ENCODE data around the gene MEX3A.
"Not testable (repeated sequence)": the region's sequence is repeated elsewhere in the genome, so short reads cannot be mapped to it uniquely, and the experiment has no call there.

The MEX3A gene

DNA sequence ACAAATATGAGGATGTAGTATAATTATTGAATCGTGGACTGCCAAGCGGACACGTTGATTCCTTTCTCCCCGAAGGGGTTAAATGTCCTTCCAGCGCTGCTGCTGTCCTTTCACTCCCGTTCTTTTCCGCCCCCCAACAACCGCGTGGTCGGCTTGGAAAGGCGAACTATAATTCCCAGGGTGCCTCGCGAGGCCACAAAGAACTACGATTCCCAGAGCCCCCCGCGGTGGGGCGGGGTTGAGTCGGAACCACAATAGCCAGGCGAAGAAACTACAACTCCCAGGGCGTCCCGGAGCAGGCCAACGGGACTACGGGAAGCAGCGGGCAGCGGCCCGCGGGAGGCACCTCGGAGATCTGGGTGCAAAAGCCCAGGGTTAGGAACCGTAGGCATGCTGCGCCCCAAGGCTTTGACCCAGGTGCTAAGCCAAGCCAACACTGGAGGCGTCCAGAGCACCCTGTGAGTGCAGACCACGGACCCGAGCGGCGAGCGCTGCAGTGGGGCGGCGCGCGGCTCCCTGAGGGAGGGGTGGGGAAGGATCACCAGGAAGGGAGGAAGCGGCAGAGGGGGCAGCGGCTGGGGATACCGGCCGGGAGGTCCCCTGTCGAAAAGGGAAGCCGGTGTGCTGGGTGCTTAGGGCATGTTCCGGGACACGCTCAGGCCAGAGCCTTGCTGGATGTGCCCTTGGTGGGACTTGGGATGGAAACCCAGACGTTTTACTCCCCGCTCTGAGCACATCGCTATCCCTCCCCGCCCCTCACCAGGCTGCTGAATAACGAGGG lies 27.6 kb downstream of the MEX3A start, which contains the start of gene LAMTOR2:
Gene LAMTOR2, plus strand, starts transcription at position 283 of the 781 bp plus-strand sequence. Its CDS starts 108 bp downstream, at position 391.
- DNase-seq (ENCODE audit: low read depth): peak; percentile 97

DNA sequence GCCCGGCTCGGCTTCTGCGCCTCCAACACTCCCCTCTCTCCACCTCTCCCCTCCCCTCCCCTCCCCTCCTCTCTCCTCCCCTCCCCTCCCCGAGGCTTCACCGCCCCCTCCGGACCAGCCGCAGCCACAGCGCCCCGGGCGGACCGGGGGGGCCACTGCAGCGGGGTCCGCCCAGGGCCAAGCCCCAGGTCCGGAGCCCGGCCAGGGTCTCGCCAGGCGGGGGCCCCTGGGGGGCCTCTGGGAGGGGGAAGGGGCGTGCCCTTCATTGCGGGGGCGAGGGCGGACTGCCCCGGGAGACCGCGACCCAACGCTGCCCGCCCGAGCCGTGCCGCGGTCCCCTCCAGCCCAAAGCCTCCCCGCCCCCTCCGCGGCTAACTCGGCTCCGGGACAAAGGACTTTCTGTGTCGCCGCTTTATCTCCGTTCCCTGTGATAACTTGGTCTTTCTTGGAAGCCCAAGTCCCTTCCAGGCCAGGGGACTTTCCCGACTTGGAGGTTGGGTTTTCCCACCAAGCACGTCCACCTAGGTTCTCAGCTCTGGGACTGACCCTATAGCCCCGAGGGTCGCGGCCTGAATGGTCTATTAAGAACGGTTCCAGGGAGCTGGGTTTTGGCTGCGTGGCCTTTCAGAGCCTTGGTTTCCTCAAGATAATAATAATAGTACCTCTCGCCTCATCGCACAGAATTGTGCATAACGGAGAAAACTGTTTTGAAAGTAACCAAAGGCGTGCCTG lies 28.3 kb downstream of the MEX3A start, which contains the start of gene UBQLN4:
Gene UBQLN4, minus strand, starts transcription at position 31 of the 732 bp plus-strand sequence. CDS start 97 bp downstream, outside the sequence.
- DNase-seq (ENCODE audit: low read depth): peak; percentile 85

DNA sequence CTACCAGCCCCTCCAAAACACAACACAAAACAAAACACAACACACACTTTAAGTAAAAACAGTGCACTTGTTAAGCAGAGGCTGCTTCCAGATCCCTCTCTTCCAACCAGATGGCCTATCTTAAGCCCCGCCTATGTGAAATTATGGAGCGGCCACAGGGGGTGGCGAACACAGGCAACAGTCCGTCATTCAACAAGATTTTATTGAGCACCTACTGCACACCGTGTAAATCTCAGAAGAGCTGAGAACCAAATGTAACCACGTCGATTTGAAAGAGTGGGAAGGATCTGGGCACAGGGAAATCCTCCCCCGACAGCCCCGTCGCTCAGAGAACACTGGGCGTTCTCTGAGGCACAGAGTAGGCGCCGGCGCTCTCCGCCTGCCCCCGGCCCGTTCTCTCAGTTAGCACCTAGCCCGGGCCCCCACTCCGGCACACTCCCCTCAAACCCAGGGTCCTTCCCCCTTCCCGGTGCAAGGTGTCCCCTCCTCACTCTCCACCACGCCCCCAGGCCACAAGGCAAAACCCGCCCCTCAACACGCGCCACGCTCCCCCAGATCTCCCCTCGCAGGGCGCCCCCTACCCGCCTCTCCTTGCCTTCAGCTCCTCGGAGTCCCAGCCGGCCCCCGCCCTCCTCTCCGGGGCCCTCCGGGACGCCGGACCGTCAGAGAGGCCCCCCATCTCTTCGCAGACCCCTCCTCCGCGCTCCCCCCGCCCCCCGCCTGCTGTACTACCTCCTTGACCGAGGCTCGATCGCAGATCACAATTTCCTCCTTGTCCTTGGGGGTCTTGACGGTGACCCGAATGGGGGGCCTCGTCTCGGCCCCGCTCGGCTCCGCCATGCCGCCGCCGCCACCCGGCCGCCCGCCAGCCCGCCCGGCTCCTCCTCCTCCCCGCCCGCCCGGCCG lies 29.1 kb downstream of the MEX3A start:
- DNase-seq (ENCODE audit: low read depth): peak; percentile 84

DNA sequence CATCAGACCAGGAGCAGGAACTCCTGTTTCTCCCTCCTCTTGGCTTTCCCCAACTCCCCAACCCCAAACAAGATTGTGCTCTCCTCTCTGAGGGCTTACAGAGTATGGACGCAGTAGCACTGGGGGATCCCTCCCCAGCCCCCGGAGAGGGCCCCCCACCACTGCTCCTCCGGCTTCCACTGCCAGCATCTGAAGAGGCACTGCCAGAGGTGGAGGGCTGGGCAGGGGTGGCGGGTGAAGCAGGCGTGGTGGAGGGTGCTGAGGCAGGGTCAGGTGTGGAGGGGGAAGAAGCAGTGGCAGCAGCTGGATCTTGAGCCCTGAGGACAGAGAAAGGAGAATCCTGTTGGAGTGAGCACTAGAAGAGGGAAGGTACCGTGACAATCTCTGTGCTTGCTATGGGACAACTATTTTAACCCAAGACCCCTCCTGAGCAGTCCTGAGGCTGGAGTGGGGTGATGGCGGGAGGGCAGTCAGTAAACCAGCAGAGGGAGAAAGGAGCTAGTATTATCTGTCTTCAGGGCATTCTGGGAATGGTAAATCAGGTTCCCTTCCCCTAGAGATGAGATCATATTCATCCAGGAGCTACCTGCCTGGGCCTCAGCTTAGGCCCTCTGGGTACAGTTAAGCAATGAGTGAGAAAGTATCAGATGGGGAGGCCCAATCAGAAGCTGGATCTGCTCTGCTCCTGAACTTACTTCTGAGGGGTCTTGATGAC lies 31.1 kb downstream of the MEX3A start:
- no peak for DNase-seq (ENCODE audit: low read depth)

DNA sequence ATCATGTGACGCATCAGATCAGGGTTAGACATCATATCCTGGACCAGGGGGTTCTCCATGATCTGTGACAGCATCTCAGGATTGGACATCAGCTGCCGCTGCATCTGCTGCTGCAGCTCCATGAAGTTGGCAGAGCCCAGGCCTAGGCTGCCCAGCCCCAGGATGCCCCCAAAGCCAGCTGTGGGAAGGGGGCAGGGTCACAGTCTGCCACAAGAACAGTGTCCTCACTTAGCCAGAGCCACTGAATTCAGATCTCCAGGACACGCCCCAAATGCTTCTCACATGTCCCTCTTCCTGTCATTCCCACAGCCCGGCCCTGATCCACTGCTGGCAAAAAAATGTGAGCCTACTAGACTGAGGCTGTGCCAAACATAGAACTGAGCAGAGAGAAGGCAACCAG lies 31.9 kb downstream of the MEX3A start:
- no peak for DNase-seq (ENCODE audit: low read depth)

DNA sequence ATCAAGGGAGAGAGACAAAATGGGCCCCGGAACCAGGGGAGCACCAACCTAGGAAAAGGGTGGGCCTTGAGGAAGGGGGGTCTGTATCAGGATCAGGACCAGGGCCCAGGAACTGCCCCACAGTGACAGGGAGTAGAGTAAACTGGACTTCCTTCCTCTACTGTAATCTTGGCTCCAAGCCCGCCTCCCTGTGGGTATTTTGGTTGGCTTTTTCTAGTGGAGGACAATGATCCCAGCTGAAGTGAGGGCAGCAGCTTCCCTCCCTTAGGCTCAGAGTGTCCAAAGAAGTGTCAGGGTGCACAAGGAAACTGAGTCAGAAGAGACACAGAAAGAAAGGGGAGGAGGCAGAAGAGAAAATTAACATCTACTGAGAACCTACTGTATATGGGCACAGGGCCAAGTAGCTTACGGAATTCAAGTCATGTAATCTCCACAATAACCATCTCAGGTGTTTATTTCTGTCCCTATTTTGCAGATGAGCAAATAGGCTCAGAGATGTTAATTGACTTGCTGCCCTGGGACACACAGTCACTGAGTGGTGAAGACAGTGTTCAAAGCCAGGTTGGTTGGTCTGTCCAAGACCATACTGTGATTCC lies 33.5 kb downstream of the MEX3A start:
- no peak for DNase-seq (ENCODE audit: low read depth)

DNA sequence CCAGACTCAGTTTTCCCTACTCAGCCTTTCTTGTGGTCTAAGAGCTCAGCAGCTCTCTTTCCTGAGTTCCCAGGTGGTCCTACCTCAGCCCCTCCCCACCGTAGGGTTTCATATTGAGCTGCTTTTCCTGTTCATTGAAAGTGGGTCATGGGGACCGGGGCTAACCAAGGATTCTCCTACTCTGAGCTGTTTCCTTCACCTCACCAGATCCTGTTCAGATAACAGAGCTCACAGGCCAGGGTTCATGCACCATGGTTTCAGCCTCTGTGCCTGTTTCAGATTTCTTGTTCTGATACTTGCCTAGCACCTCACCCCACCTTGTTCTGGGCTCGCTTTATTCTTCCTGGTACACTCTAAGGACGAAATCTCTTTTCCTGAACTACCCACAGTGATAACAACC lies 37.2 kb downstream of the MEX3A start:
- DNase-seq (ENCODE audit: low read depth): no peak

DNA sequence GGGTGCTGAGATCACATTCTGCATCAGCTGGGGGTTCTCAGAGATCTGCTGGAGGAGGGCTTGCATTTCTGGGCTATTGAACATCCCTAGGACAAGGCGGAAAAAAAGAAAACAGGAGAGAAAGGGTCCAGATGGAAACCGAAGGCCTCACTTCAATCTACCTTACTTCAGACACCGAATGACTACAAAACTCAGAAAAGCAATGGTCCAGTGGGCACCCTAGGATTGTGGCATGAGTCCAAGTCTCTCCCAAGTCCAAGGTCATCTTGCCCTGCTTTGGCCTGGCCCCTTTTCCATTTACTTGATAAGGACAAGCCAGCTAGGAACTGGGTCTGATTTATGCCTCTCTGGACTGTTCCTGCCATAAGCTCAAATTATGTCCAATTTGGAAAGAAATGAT lies 39.4 kb downstream of the MEX3A start:
- no peak for DNase-seq (ENCODE audit: low read depth)

DNA sequence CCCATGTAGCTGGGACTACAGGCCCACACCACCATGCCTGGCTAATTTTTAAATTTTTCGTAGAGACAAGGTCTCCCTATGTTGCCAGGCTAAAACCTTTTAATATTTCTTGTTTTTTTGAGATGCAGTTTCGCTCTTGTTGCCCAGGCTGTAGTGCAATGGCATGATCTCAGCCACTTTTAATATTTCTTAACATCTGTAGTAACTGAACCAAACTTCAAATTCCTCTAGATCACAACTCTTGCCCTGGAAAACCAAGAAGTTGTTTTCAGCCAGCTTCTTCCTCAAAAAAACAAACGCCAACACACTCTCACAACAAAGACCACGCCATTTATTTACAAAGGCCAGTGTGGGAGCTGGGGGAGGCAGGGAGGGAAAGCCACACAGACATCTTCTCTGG lies 47.3 kb downstream of the MEX3A start:
- not testable (repeated sequence) for DNase-seq (ENCODE audit: low read depth)

DNA sequence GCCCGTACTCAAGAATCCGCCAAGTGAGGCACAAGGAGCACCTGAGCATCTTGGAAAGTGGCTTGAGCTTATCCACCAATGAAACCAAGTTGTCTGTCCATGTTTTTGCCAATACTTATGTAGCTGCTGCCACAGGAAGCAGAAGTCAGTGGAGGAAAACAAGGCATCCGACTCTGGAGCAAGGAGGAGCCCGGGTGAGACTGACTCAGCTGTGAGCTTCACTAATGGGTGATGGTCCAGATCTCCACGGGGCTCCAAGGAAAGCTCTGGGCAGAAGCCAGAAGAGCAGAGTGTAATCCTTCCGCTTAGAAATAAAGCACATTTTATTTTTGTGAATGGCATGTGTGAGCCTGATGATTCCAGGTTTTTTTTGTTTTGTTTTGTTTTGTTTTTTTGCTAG lies 49.3 kb downstream of the MEX3A start:
- peak; percentile 38 for DNase-seq (ENCODE audit: low read depth)

DNA sequence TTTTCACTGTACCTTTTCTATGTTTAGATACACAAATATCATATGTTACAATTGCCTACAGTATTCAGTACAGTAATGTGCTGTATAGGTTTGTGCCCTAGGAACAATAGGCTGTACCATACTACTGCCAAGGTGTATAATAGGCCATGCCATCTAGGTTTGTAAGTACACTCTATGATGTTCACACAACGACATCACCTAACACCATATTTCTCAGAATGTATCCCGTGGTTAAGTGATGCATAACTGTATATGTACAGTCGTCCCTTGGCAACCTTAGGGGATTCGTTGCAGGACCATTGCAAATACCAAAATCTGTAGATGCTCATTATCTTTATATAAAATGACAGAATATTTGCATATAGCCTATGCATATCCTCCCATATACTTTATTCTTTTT lies 55.7 kb downstream of the MEX3A start:
- no peak for DNase-seq (ENCODE audit: low read depth)

DNA sequence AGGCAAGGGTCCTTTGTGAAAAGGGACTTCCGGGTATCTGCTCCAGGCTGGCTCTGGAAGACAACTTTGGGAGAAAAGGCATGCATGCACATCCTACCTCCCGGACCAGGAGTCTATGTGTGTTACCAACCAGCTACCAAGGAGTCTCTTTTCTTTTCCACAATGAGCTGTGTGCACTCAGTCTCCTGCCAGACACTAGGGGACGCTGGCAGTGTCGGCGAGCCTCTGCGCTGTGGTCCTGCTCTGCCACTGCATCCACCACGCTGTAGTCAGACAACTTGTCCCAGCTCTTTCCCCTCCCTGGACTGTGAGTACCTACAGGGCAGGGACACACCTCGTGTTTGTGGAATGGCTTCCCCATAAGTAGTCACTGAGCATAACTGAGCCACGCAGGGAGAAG lies 56.4 kb downstream of the MEX3A start:
- DNase-seq (ENCODE audit: low read depth): peak; percentile 43

DNA sequence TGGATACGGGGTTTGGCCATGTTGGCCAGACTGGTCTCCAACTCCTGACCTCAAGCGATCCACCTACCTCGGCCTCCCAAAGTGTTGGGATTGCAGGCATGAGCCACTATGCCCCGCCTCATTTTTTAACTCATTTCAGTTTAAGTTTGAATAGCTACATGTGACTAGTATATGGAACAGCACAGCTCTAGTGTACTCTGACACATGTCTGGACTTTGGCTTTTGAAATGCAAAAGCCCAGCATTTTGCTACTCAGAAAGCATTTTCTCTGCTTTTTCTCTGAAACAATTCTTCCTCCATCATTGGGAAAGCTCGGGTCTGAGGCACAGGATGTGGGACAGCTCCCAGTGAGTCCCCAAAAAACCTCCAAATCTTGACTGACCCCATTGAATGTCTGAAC lies 57.5 kb downstream of the MEX3A start:
- no peak for DNase-seq (ENCODE audit: low read depth)
